T-helper 17 cell (primary cell): ENCODE measurements around the gene ANKRD42. TPM values are rescaled to one million over a fixed set of nuclear protein-coding genes. Genes with fewer than 3 reads are reported as not detected.

Experiments
- ATAC-seq: fragments of 150-1000 bp; cut with Tn5 transposase; 2 replicates; pipeline ENCODE4 v1.10.0; 2021; ENCODE audit warnings: mild to moderate bottlenecking, moderate library complexity
- DNase-seq, 3 donors: peaks; one replicate each; pipeline versions ENCODE4 v3.0.0 to v3.0.0-alpha.2; 2020 to 2021
- H3K9me3 ChIP-seq: one replicate; pipeline ENCODE4 v1.7.0; 2013; ENCODE audit warnings: low read length, mild to moderate bottlenecking; ENCODE audit not compliant: control insufficient read depth, poor library complexity, severe bottlenecking
- H3K27ac Mint-ChIP-seq: one replicate; pipeline ENCODE4 v1.8.0; 2022; ENCODE audit warnings: mild to moderate bottlenecking, moderate library complexity, mixed read lengths
- H3K27me3 Mint-ChIP-seq: one replicate; pipeline ENCODE4 v1.8.0; 2022; ENCODE audit warnings: mixed read lengths
- H3K36me3 Mint-ChIP-seq: one replicate; pipeline ENCODE4 v1.8.0; 2022; ENCODE audit warnings: low read depth, mixed read lengths
- H3K4me1 Mint-ChIP-seq: one replicate; pipeline ENCODE4 v1.8.0; 2022; ENCODE audit warnings: mild to moderate bottlenecking, mixed read lengths
- H3K4me3 Mint-ChIP-seq: one replicate; pipeline ENCODE4 v1.8.0; 2022; ENCODE audit warnings: mild to moderate bottlenecking, moderate library complexity, mixed read lengths
- total RNA-seq, 4 donors: library from RNA in 2 of 4; stranded (reverse) in 2 of 4; gene quantifications; one replicate each; pipeline ENCODE4 v1.2.3 and lab custom pipeline; 2022 to 2026

The ANKRD42 gene
- total RNA-seq, 2 donors from 2014 or later = 7.5 to 10.3 TPM

DNA sequence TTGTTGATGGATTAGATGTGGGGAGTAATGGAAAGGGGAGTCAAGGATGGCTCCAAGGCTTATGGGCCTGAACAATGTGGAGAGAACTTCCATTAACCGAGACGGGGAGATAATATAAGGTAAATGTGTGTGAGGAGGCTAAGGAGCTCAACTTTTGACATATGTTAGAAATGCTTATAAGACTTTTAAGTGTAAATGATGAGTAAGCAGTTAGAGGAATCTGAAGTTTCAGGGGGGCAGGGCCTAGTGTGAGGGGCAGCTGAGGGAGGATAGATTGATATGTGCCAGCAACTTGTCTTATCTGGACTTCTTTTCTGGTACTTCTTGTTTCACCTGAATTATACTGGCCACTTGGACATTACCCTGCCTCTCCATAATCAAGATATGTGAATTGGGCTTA, 29.9 kb downstream of the ANKRD42 start:
- Mint-ChIP-seq H3K4me1 (no peaks in the 10 kb centered on the region), H3K36me3 (no peaks in the 10 kb centered on the region)

DNA sequence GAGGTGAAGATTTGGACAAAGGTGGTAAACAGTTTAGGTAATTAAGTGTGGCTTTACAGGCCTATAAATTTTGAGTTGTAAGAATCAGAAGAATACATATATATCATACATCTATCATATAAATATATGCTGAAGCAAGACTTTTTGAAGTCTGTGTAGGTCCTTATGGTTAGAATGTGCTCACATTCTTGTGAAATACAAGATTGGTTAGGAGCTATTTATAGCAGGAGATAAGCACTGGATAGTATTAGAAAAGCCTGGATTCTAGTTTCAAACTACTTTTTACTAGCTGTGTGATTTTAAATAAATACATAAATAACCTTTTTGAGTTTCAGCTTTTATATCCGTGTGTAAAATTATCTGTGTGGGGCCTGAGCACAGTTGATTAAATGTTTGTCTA, 42.3 kb downstream of the ANKRD42 start:
- H3K27ac Mint-ChIP-seq = no peak overlapping the region
- H3K4me3 Mint-ChIP-seq = no peak overlapping the region
- H3K9me3 ChIP-seq = no peaks in the 10 kb centered on the region
- H3K36me3 Mint-ChIP-seq = peaks cover 6% of the 10 kb centered on the region
- H3K4me1 Mint-ChIP-seq = no peaks in the 10 kb centered on the region
- DNase-seq = no peak
- peaks cover 7% of the 10 kb centered on the region for H3K27me3 Mint-ChIP-seq
- ATAC-seq = no peak

More for the DNA sequence above, 29.9 kb downstream of the ANKRD42 start:
- ATAC-seq = no peak
- DNase-seq = no peak
- H3K27me3 Mint-ChIP-seq = peaks cover 21% of the 10 kb centered on the region
- no peaks in the 10 kb centered on the region for H3K9me3 ChIP-seq
- H3K4me3 Mint-ChIP-seq = no peak overlapping the region
- H3K27ac Mint-ChIP-seq = no peak overlapping the region

DNA sequence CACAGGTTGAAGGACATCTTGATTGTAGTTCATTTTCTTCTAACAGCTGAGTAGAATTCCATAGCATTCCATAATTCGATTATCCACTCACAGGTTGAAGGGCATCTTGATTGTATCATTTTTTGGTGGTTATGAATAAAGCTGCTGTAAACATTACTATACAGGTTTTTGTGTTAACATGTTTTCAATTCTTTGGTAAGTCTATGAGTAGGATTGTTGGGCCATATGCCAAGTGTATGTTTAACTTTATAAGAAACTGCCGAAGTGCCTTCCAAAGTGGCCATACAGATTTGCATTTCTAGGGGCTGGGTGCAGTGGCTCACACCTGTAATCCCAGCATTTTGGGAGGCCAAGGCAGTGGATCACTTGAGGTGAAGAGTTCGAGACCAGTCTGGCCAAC, 44.6 kb downstream of the ANKRD42 start:
- H3K27me3 Mint-ChIP-seq = peaks cover 7% of the 10 kb centered on the region
- peaks cover 2% of the 10 kb centered on the region for H3K36me3 Mint-ChIP-seq
- no peaks in the 10 kb centered on the region for H3K9me3 ChIP-seq
- H3K4me1 Mint-ChIP-seq = no peaks in the 10 kb centered on the region
- ATAC-seq (no peak), DNase-seq (no peak)
- no peak overlapping the region for H3K27ac Mint-ChIP-seq
- no peak overlapping the region for H3K4me3 Mint-ChIP-seq

DNA sequence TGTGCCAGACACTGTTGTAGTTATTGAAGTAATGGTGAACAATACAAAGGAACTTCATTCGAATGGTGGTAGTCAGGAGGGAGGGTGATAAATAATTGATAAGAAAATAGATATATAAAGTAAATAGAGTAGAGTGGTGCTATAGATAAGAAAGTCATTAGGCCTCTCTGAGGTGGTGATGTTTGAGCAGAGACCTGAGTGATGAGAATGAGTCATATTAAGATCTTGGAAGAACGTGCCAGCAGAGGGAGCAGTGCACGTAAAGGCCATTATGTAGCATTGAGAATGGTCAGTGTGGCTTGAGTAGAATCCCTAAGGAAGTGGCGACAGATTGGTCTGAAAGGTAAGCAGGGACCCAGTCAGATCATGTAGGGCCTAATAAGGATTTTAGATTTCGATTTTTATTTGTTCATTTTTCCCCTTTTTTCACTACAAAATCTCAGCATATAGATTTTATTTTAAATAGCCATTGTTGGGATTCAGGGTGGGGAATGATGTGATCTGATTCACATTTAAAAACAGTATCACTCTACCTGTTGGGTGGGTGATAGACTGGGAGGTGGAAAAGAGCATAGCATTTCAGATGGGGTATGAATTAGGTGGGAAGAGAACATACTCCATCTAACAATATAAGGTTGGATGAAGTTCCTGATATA, 47.9 kb downstream of the ANKRD42 start:
- H3K9me3 ChIP-seq = no peaks in the 10 kb centered on the region
- ATAC-seq (peak; percentile 40), DNase-seq (no peak)
- peak overlapping the region; percentile 16 for H3K27ac Mint-ChIP-seq
- no peaks in the 10 kb centered on the region for H3K36me3 Mint-ChIP-seq
- H3K4me1 Mint-ChIP-seq = no peaks in the 10 kb centered on the region
- no peaks in the 10 kb centered on the region for H3K27me3 Mint-ChIP-seq
- no peak overlapping the region for H3K4me3 Mint-ChIP-seq

DNA sequence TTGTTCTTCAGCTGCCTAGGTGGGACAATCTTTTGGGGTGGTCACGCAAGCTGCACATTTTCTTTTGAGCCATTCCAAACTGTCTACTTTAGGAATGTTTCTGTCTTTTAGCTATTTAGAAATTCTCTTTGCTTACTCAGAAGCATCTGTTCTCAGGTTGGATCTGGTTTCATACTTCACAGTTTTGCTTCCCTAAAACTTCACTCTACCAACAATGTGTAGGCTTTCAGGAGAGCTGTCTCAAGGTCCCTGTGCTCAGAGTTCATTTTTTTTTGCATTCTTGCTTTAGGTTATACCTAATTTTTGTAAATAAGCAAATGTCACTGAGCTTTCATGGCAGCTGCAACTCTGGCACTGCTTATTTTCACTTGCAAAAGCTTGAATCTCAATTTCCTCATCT, 55.9 kb downstream of the ANKRD42 start:
- DNase-seq = no peak
- H3K9me3 ChIP-seq = no peaks in the 10 kb centered on the region
- H3K27ac Mint-ChIP-seq = no peak overlapping the region
- ATAC-seq = no peak
- peaks cover 3% of the 10 kb centered on the region for H3K36me3 Mint-ChIP-seq
- no peak overlapping the region for H3K4me3 Mint-ChIP-seq
- no peaks in the 10 kb centered on the region for H3K27me3 Mint-ChIP-seq
- peaks cover 12% of the 10 kb centered on the region for H3K4me1 Mint-ChIP-seq

DNA sequence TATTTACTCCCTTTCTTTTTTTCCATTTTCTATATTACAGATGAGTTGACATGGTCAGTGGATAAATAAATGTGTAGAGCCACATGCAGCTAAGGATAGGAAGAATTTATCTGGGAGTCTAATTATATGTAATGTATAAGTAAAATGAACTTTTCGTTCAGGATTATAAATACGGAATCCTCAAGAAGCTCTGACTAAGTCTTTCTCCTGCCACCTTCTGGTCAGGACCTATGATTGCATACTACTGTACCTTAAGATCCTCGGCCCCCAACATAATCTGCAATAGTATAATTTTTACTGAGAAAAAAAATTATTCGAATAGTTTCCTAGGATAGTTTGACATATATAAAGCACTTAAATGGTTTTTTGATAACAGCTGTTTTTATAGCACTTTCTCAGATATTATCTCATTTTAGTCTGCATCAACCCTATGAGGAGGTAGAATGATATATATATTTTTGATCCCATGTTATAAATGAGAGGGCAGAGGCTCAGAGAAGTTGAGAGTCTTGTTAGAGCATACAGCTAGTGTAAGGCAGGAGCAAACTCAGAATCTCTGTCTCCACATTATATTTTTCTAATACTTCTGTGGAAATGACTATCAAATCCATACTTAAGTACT, 56.6 kb downstream of the ANKRD42 start:
- Mint-ChIP-seq H3K36me3 (peaks cover 3% of the 10 kb centered on the region), H3K4me3 (no peak overlapping the region), H3K27ac (no peak overlapping the region), H3K27me3 (no peaks in the 10 kb centered on the region), H3K4me1 (peaks cover 12% of the 10 kb centered on the region)
- H3K9me3 ChIP-seq = no peaks in the 10 kb centered on the region
- no peak for DNase-seq
- peak; percentile 78 for ATAC-seq

DNA sequence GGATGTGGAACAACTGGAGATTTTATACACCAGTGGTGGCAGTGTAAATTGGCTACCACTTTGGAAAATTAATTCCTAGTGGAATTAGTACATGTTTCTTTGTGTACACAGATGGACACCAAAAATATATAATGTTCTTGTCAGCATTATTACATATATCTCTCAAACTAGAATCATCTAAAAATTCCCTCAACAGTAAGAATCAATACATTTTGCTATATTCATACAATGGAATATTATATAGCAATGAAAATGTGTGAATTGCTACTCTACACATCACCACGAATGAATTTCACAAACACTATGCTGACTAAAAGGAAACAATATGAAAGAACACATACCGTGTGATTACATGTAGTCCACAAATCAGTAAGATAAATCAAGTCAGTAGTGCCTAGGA, 58.8 kb downstream of the ANKRD42 start:
- DNase-seq (no peak), ATAC-seq (no peak)
- Mint-ChIP-seq H3K27ac (no peak overlapping the region), H3K36me3 (peaks cover 6% of the 10 kb centered on the region), H3K27me3 (no peaks in the 10 kb centered on the region), H3K4me1 (peaks cover 14% of the 10 kb centered on the region), H3K4me3 (no peak overlapping the region)
- H3K9me3 ChIP-seq = no peaks in the 10 kb centered on the region

DNA sequence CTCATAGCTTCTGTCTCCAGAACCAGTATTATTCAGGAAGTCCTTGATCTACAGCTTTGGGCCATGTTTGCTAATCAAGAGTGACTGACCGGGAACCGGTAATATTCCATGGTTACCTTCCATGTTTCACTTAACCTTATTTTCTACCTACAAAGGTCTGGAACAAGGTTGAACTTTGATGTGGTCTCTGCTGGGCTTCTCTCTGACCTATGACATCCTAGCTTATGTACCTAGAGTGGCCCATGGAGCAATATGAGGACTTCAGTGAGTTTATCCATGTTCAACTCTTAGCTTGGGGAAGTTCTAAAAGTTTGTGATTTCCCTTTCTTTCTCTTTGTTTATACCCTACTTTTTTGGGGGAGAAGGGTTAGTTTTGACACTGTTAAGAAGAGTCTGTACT, 59.4 kb downstream of the ANKRD42 start:
- H3K27ac Mint-ChIP-seq = peak overlapping the region; percentile 34

DNA sequence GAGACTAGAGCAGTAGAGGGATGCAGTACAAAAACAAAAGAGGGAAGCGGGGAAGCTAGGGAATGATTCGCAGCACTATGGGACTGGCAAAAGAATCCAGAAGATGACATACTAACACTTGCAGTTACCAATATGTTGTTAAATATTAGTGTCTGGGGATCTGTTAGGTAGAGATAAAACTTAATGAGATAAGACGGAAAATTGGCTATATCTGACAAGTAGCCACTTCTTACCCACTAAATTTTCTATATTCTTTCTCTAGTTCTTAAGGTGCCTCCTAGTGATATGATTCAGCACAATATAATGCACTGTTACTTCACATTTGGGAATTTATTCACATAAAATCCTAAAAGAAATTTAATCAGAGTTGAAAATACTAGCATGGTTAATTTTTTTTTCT, 61.9 kb downstream of the ANKRD42 start:
- Mint-ChIP-seq H3K27ac (no peak overlapping the region), H3K4me3 (no peak overlapping the region), H3K4me1 (peaks cover 6% of the 10 kb centered on the region), H3K27me3 (no peaks in the 10 kb centered on the region), H3K36me3 (peaks cover 4% of the 10 kb centered on the region)
- DNase-seq (no peak), ATAC-seq (no peak)
- no peaks in the 10 kb centered on the region for H3K9me3 ChIP-seq

More for the DNA sequence above, 59.4 kb downstream of the ANKRD42 start:
- H3K4me3 Mint-ChIP-seq = no peak overlapping the region
- ATAC-seq (no peak), DNase-seq (no peak)
- peaks cover 12% of the 10 kb centered on the region for H3K4me1 Mint-ChIP-seq
- H3K27me3 Mint-ChIP-seq = no peaks in the 10 kb centered on the region
- H3K36me3 Mint-ChIP-seq = peaks cover 6% of the 10 kb centered on the region
- H3K9me3 ChIP-seq = no peaks in the 10 kb centered on the region

DNA sequence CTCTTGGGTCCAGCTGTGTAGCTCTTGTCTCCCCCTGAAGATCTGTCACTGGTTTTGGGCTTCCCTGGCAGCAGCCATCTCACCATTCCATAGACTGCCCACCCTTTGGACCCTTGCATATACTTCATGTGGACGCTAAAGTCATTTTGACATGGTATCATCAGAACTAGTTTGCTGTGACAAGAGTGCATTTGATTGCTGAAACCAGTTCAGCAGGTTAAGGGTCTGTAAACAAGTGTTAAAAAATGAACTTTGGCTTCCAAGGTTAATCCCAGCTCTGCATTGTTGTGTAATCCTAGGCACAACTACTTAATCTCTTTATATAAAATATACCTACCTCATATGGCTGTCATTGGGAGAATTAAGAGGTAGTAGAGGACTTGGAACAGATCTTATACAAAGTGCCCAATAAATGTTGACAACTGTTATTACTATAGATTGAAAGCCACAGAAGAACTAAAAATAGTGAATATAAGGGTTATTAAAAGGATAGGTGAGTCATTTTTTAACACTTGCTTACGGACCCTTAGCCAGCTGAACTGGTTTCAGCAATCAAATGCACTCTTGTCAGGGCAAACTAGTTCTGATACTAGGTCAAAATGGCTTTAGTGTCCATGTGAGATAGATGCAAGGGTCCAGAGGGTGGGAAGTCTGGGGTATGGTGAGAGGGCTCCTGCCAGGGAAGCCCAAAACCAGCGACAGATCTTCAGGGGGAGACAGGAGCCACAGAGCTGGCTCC, 63.3 kb downstream of the ANKRD42 start:
- DNase-seq (no peak), ATAC-seq (no peak)
- H3K36me3 Mint-ChIP-seq = peaks cover 6% of the 10 kb centered on the region
- H3K27me3 Mint-ChIP-seq = no peaks in the 10 kb centered on the region
- peaks cover 3% of the 10 kb centered on the region for H3K4me1 Mint-ChIP-seq
- H3K4me3 Mint-ChIP-seq = peak overlapping the region; percentile 58
- peak overlapping the region; percentile 2 for H3K27ac Mint-ChIP-seq
- H3K9me3 ChIP-seq = no peaks in the 10 kb centered on the region

DNA sequence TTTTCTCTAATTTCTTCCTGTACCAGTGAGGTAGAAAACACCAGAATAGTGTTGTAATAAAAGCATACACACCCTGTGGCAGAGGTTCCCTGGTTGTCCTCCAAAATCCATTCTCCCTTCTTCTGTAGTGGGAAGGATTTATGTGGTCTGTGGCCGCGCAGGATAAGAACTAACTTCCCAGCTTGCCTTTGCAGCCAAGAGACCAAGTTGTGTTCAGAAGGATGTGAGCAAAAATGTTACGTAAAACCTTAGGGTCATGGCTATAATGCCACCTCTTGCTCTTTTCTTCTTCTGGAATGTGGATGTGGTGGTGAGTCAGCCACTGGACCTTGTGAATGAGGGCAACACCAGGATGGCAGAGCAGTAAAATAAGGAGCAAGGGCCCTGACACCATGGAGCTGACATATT, 64.3 kb downstream of the ANKRD42 start:
- DNase-seq = no peak

DNA sequence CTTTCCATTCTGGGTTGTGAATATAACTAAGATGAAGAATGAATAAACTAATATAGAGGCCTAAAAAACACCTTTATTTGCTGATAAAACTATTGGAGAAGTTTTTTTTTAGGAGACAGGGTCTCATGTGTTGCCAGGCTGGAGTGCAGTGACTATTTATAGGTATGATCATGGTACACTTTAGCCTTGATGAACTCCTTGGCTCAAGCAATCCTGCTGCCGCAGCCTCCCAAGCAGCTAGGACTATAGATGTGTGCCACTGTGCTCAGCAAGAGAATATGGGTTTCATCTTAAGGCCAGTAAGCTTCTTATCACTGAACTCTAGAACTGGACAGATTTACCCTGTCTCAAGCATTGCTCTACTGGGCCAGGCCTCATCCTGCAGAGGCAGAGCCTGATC, 66.0 kb downstream of the ANKRD42 start:
- H3K36me3 Mint-ChIP-seq = peaks cover 7% of the 10 kb centered on the region
- no peaks in the 10 kb centered on the region for H3K9me3 ChIP-seq
- H3K27ac Mint-ChIP-seq = no peak overlapping the region
- H3K4me3 Mint-ChIP-seq = no peak overlapping the region
- no peak for DNase-seq
- H3K4me1 Mint-ChIP-seq = peaks cover 3% of the 10 kb centered on the region
- ATAC-seq = no peak
- no peaks in the 10 kb centered on the region for H3K27me3 Mint-ChIP-seq

More for the DNA sequence above, 64.3 kb downstream of the ANKRD42 start:
- H3K4me3 Mint-ChIP-seq = no peak overlapping the region
- no peak for ATAC-seq
- H3K27ac Mint-ChIP-seq = peak overlapping the region; percentile 6
- no peaks in the 10 kb centered on the region for H3K9me3 ChIP-seq
- no peaks in the 10 kb centered on the region for H3K27me3 Mint-ChIP-seq
- H3K4me1 Mint-ChIP-seq = peaks cover 3% of the 10 kb centered on the region
- peaks cover 6% of the 10 kb centered on the region for H3K36me3 Mint-ChIP-seq

DNA sequence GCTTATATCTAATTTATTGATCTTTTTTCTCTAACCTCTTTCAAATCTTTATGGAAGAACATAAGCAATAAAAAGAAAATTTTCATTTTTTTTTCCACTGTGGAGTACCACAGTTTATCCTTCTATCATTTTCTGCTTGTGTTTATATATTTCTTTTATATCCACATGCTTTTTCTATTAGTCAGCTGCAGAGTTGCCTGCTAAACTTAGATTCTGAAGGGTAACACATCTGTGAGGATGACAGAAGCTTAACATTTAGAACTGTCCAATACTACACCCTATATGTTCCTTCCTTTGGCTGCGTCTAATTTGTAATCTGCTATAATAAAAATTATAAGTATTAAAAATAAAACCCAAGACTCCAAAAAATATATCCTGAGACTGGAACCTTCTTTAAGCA, 71.8 kb downstream of the ANKRD42 start:
- no peaks in the 10 kb centered on the region for H3K9me3 ChIP-seq
- Mint-ChIP-seq H3K4me3 (no peak overlapping the region), H3K36me3 (peaks cover 26% of the 10 kb centered on the region), H3K4me1 (peaks cover 24% of the 10 kb centered on the region), H3K27ac (peak overlapping the region; percentile 34), H3K27me3 (no peaks in the 10 kb centered on the region)
- DNase-seq (no peak), ATAC-seq (no peak)
